COLO668 (cell line): ENCODE data around the gene LSAMP.

ENCODE experiments used
- DNase-seq: peaks from one replicate; lab custom pipeline; 2025; ENCODE audit not compliant: unreplicated experiment; lab: John Stamatoyannopoulos, UW

LSAMP gene

GRCh38 chr3:116367761-116368395 lies 77.4 kb downstream of the LSAMP start:
- no peak for DNase-seq

DNA sequence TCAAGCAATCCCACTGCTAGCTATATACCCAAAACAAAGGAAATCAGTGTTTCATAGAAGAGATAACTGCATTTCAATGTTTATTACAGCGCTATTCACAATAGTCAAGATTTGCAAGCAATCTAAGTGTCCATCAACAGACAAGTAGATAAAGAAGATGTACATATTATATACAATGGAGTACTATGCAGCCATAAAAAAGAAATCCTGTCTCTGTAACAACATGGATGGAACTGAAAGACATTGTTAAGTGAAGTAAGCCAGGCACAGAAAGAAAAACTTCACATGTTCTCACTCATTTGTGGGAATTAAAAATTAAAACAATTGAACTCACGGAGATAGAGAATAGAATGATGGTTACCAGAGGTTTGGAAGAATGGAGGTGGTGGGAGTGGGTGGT lies 89.2 kb downstream of the LSAMP start:
- DNase-seq = no peak

DNA sequence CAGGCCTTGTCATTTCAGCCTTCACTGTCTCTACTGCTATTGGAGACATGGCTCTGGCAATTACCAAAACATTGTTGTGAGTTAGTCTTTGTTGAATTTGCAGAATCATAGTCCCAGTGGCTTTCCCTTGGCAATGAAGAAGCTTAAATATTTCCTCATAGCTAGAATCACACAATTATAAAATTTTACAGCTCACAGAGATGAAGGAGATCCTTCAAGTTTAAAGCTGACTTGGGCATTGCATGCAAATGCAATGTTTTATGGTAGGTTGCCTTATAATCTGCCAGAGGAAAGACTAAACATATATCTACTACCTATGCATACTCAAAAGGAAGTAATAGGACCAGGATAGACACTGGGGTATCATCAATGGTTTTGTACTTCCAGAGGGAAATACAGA lies 90.9 kb downstream of the LSAMP start:
- no peak for DNase-seq

DNA sequence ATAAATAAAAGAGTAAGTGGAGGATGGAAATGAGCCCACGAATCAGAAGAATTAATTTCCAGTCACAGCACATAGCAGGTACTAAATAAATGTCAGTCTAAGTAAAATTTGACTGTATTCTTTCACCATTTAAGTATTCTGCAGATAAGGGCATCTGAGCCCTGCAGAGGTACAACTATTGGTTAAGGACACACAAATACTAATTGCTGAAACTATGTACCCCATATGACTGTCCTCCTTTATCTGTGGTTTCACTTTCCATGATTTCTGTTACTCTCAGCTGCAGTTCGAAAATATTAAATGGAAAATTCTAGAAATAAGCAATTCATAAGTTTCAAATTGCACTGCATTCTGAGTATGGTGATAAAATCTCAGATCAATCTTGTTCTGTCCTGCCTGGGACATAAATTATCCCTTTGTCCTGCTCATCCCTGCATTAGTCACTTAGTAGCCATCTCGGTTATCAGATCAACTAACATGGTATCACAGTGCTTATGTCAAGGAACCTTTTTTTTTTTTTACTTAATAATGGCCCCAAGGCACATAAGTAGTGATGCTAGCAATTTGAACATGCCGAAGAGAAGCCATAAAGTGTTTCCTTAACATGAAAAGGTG lies 95.1 kb downstream of the LSAMP start:
- no peak for DNase-seq

- no peak for DNase-seq
These were observed 97.1 kb downstream of the LSAMP start for GRCh38 chr3:116348216-116348615.

GRCh38 chr3:116342499-116342898 lies 102.8 kb downstream of the LSAMP start:
- DNase-seq = no peak

GRCh38 chr3:116341899-116342298 lies 103.4 kb downstream of the LSAMP start:
- DNase-seq = no peak

DNA sequence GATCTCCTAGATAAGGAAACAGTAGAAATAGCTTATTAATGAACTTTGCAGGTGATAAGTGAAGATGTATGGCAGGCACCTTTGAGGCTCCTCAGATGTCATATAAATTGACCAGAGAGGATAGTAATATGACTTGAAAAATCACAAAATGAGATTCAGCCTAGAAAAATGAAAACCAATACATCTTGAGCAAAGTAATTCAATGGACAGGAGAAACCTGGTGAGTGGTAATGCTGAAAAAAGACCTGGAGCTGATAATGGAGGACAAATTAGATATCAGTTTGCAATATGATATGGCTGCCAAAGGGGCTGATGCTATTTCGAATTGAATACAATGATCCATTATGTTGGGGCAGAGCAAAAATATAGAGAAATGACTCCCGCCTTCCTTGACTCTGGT lies 103.9 kb downstream of the LSAMP start:
- no peak for DNase-seq

GRCh38 chr3:116340680-116341216 lies 104.5 kb downstream of the LSAMP start:
- DNase-seq = no peak

DNA sequence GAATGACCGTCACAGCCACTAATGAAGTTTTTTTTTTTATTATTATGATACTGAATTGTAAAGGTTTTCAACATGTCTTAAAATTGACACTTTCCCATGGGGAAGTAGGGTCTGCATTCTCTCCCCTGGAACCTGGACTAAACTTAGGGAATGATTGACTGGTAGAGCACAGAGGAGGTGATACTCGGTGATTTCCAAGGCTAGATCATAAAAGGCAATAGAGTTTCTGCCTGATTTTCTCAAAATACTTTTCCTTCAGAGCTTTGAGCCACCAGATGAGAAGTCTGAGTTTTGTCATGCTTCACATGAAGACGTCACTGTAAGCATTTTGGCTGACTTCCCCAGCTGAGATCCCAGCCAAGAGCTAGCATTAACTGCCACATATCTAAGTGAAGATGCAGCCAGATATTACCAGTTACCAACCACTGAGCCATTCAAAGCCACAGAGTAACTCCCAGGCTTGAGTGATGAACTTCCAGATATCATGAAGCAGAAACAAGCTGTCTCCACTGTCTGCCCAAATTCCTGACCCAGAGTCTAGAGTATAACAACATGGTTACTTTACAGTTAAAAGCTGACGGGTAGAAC lies 105.8 kb downstream of the LSAMP start:
- no peak for DNase-seq

DNA sequence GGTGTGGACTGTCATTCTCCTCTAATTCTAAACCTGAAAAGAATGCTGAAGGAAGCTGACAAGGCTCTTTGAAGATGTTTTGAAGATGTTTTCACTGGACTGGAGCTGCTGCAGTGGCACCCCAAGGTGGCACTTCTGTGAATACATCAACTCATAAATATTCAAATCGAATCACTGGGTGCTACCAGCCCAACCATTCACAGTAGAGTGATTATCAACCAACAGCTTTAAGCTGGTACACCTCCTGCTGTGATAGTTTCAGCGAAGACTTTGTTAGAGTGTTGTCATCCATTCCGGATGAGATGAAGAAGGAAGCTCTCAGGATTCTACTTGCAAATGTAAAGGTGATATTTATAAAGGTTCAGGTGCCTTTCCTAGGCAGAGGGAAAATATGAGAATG lies 106.6 kb downstream of the LSAMP start:
- DNase-seq = no peak

- DNase-seq = no peak
These were observed 108.1 kb downstream of the LSAMP start for GRCh38 chr3:116337229-116337628.

GRCh38 chr3:116331380-116331779 lies 113.9 kb downstream of the LSAMP start:
- DNase-seq = no peak

- DNase-seq = no peak
These were observed 122.4 kb downstream of the LSAMP start for GRCh38 chr3:116322750-116323375.

GRCh38 chr3:116318370-116318769 lies 126.9 kb downstream of the LSAMP start:
- no peak for DNase-seq

DNA sequence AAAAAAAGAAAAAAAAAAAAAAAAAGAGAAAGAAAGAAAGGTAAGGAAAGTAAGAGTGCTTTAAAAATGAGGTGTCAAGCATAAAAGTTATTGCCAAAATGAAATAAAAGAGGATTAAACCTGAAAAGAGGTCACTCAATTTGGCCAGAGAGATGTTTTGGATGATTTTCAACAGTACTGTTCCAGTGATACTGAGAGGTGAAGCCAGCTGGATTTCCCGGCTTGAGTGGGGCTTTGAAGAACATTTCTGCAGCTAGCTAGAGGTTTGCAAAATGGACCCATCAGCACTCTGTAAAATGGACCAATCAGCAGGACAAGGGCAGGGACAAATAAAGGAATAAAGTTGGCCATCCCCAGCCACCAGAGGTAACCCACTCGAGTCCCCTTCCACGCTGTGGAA lies 128.5 kb downstream of the LSAMP start:
- DNase-seq = no peak

GRCh38 chr3:116314476-116314875 lies 130.8 kb downstream of the LSAMP start:
- DNase-seq = no peak

GRCh38 chr3:116306720-116307119 lies 138.6 kb downstream of the LSAMP start:
- DNase-seq = no peak

- DNase-seq = no peak
These were observed 139.1 kb downstream of the LSAMP start for GRCh38 chr3:116306149-116306548.

DNA sequence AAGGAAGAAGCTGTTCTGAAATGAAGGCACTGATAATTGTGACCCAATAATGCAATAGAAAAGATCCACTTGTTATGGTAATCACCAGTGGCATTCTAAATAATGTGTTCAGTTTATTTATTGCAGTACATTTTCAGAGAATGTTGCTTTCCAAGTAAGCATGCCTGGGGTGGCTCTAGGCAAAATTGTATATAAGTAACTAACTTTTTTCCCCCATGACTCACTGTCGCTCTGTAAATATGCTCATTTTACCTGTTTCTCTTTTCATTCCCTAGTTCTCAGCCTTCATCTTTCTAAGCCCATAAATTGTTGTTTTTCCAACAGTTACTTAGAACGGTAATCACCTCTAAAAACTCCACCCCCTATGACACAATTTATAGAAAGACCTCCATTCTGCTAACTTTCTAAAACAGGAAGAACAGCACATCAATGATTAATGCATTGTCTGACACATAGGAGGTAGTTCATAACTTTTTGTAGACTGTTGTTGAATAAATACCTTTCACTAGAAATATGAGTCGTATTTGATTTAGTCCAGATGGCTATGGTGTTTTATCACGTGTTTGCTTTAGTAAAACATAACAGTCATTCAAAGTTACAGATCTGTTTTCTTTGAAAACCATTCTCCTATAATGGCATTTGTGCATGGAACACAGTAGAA lies 143.1 kb downstream of the LSAMP start:
- no peak for DNase-seq

- no peak for DNase-seq
These were observed 143.9 kb downstream of the LSAMP start for GRCh38 chr3:116301422-116301821.
